Smooth muscle cell (in vitro differentiated cells): ENCODE data around the gene SNIP1. TPM values are rescaled to one million over a fixed set of nuclear protein-coding genes. Genes with fewer than 3 reads are reported as not detected.

Experiments used
- DNase-seq: peaks from one replicate; lab custom pipeline; 2025; ENCODE audit not compliant: unreplicated experiment; lab: John Stamatoyannopoulos, UW
- H2AFZ ChIP-seq: fragments of 200-600 bp; sonication (generic); 2 replicates; pipeline ENCODE4 v1.6.0; 2016; ENCODE audit warnings: antibody characterized with exemption, low read depth, mild to moderate bottlenecking
- H3F3A ChIP-seq: fragments of 200-600 bp; sonication (generic); 2 replicates; pipeline ENCODE4 v1.6.0; 2017; ENCODE audit warnings: antibody characterized with exemption, low read depth
- H3K27ac ChIP-seq: fragments of 200-600 bp; sonication (generic); 2 replicates; pipeline ENCODE4 v1.5.1; 2016; ENCODE audit warnings: low read depth, mild to moderate bottlenecking
- H3K27me3 ChIP-seq: fragments of 200-600 bp; sonication (generic); 2 replicates; pipeline ENCODE4 v1.6.1; 2016; ENCODE audit warnings: low read depth, mild to moderate bottlenecking
- H3K36me3 ChIP-seq: fragments of 200-600 bp; sonication (generic); 2 replicates; pipeline ENCODE4 v1.5.1; 2016; ENCODE audit warnings: low read depth
- H3K4me1 ChIP-seq: fragments of 200-600 bp; sonication (generic); 2 replicates; pipeline ENCODE4 v1.5.1; 2016; ENCODE audit warnings: low read depth
- H3K4me2 ChIP-seq: fragments of 200-600 bp; sonication (generic); 2 replicates; pipeline ENCODE4 v1.6.0; 2016; ENCODE audit warnings: mild to moderate bottlenecking
- H3K4me3 ChIP-seq: fragments of 200-600 bp; sonication (generic); 2 replicates; pipeline ENCODE4 v1.5.1; 2016; ENCODE audit warnings: mild to moderate bottlenecking
- H3K79me2 ChIP-seq: fragments of 200-600 bp; sonication (generic); 2 replicates; pipeline ENCODE4 v1.6.0; 2016; ENCODE audit warnings: low read depth, mild to moderate bottlenecking
- H3K9ac ChIP-seq: fragments of 200-600 bp; sonication (generic); 2 replicates; pipeline ENCODE4 v1.6.0; 2016; ENCODE audit warnings: low read depth
- H3K9me3 ChIP-seq: fragments of 200-600 bp; sonication (generic); replicated peaks from 2 replicates; pipeline ENCODE4 v1.5.1; 2016; ENCODE audit warnings: low read depth
- H4K20me1 ChIP-seq: fragments of 200-600 bp; sonication (generic); 2 replicates; pipeline ENCODE4 v1.6.0; 2016; ENCODE audit warnings: low read depth
- CTCF ChIP-seq: fragments of 200-600 bp; sonication (generic); IDR thresholded peaks from 2 replicates; pipeline ENCODE4 v1.5.1; 2017; ENCODE audit warnings: borderline replicate concordance, mild to moderate bottlenecking, antibody characterized with exemption; ENCODE audit not compliant: insufficient read depth, poor library complexity, severe bottlenecking
- WGBS: methylation state at CpG from one replicate; pipeline ENCODE4 v1.1.7; 2016; ENCODE audit warnings: low lambda C conversion rate; 5-methylcytosine and 5-hydroxymethylcytosine counted together
- polyA plus RNA-seq: library from polyadenylated mRNA; unstranded; fragments of >200 nt; fragmentation: Nextera tagmentation; extraction: Ambion mirVana; gene quantifications from 2 replicates; pipeline ENCODE4 v1.2.1, GENCODE V29; 2016
- total RNA-seq: library from RNA; depleted of rRNA; stranded (reverse); fragments of >200 nt; gene quantifications from 2 replicates; pipeline ENCODE4 v1.2.3, GENCODE V29; 2014

The SNIP1 gene
- total and polyA plus RNA-seq, 2 experiments from 2014 or later: 7.4 to 37.1 TPM

- H3K9me3 ChIP-seq: no peaks in the 10 kb centered on the region
- WGBS: 98% methylated on average over 3 of the region's 3 CpGs
- no peak overlapping the region for H3K4me2 ChIP-seq
- no peaks in the 10 kb centered on the region for H3K79me2 ChIP-seq
- H3K27me3 ChIP-seq: no peaks in the 10 kb centered on the region
- H2AFZ ChIP-seq: no peak overlapping the region
- H3F3A ChIP-seq: peaks cover 7% of the 10 kb centered on the region
- no peaks in the 10 kb centered on the region for H3K4me1 ChIP-seq
- DNase-seq: no peak
- TF ChIP-seq CTCF: no peak
- no peak overlapping the region for H3K9ac ChIP-seq
- peaks cover 29% of the 10 kb centered on the region for H3K36me3 ChIP-seq
- H4K20me1 ChIP-seq: peaks cover 34% of the 10 kb centered on the region
- no peak overlapping the region for H3K4me3 ChIP-seq
- no peak overlapping the region for H3K27ac ChIP-seq
Measured at GRCh38 chr1:37570528-37571334, 16.6 kb upstream of the SNIP1 start.

GRCh38 chr1:37567023-37567422 lies 12.9 kb upstream of the SNIP1 start:
- no peak for DNase-seq
- Histone ChIP-seq H3K4me3 (no peak overlapping the region), H4K20me1 (peaks cover 4% of the 10 kb centered on the region), H3K27me3 (no peaks in the 10 kb centered on the region), H2AFZ (no peak overlapping the region), H3K27ac (no peak overlapping the region), H3K9me3 (no peaks in the 10 kb centered on the region), H3K4me1 (no peaks in the 10 kb centered on the region), H3F3A (peaks cover 8% of the 10 kb centered on the region), H3K79me2 (no peaks in the 10 kb centered on the region), H3K9ac (no peak overlapping the region), H3K36me3 (peaks cover 31% of the 10 kb centered on the region), H3K4me2 (no peak overlapping the region)
- WGBS: 67% methylated on average over 3 of the region's 3 CpGs
- no peak for TF ChIP-seq CTCF

- no peak for TF ChIP-seq CTCF
- H3K27me3 ChIP-seq: no peaks in the 10 kb centered on the region
- H4K20me1 ChIP-seq: no peaks in the 10 kb centered on the region
- no peak overlapping the region for H3K4me2 ChIP-seq
- H2AFZ ChIP-seq: no peak overlapping the region
- H3K27ac ChIP-seq: no peak overlapping the region
- H3K4me3 ChIP-seq: no peak overlapping the region
- peaks cover 26% of the 10 kb centered on the region for H3K36me3 ChIP-seq
- no peak for DNase-seq
- H3K9me3 ChIP-seq: no peaks in the 10 kb centered on the region
- no peaks in the 10 kb centered on the region for H3K79me2 ChIP-seq
- H3F3A ChIP-seq: peaks cover 8% of the 10 kb centered on the region
- no peaks in the 10 kb centered on the region for H3K4me1 ChIP-seq
- no peak overlapping the region for H3K9ac ChIP-seq
Measured at GRCh38 chr1:37564892-37565291, 10.8 kb upstream of the SNIP1 start.

GRCh38 chr1:37562984-37563383 lies 8.9 kb upstream of the SNIP1 start:
- WGBS: 96% methylated on average over 1 of the region's 1 CpG
- no peak overlapping the region for H3K4me3 ChIP-seq
- peaks cover 8% of the 10 kb centered on the region for H3F3A ChIP-seq
- no peak overlapping the region for H3K9ac ChIP-seq
- H3K36me3 ChIP-seq: peaks cover 26% of the 10 kb centered on the region
- no peaks in the 10 kb centered on the region for H3K4me1 ChIP-seq
- H3K27ac ChIP-seq: no peak overlapping the region
- no peak overlapping the region for H3K4me2 ChIP-seq
- no peaks in the 10 kb centered on the region for H3K27me3 ChIP-seq
- H3K9me3 ChIP-seq: no peaks in the 10 kb centered on the region
- no peaks in the 10 kb centered on the region for H4K20me1 ChIP-seq
- H3K79me2 ChIP-seq: no peaks in the 10 kb centered on the region
- H2AFZ ChIP-seq: no peak overlapping the region
- no peak for DNase-seq
- TF ChIP-seq CTCF: no peak
